ENCODE measurements around the gene FOXP1.

DNA sequence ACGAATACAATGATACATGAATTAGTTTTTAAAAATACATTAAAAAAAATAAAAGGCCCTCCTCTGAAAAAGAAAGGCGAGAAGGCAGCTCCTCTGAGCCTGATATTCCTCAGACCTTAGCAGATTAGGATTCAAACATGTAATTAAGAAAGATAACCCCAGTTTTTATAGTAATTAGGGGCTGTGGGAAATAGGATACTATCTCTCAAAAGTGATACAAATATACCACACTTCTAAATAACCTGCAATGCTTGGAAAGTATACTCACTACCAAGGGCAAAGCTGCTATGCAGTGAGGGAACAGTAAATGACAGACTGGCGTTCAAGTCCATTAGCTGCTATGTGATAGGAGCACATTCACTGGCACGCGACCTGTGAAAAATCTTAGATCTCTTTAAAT lies 445.1 kb downstream of the FOXP1 start:
- no peak for TF ChIP-seq ARNT (IDR thresholded peaks at IDR 0.05)
- no peak for TF ChIP-seq CEBPB (tag; IDR thresholded peaks at IDR 0.05)
- TF ChIP-seq SMAD1 (IDR thresholded peaks at IDR 0.05; ENCODE audit: low read depth, low read length, partially characterized antibody) = no peak
- no peak for TF ChIP-seq EZH2 (IDR thresholded peaks at IDR 0.05; ENCODE audit: borderline replicate concordance, low read depth, low read length)
- TF ChIP-seq POLR3G (IDR thresholded peaks at IDR 0.05; ENCODE audit: extremely low read depth, insufficient read length, insufficient replicate concordance) = no peak
- TF ChIP-seq, protein P1, sequence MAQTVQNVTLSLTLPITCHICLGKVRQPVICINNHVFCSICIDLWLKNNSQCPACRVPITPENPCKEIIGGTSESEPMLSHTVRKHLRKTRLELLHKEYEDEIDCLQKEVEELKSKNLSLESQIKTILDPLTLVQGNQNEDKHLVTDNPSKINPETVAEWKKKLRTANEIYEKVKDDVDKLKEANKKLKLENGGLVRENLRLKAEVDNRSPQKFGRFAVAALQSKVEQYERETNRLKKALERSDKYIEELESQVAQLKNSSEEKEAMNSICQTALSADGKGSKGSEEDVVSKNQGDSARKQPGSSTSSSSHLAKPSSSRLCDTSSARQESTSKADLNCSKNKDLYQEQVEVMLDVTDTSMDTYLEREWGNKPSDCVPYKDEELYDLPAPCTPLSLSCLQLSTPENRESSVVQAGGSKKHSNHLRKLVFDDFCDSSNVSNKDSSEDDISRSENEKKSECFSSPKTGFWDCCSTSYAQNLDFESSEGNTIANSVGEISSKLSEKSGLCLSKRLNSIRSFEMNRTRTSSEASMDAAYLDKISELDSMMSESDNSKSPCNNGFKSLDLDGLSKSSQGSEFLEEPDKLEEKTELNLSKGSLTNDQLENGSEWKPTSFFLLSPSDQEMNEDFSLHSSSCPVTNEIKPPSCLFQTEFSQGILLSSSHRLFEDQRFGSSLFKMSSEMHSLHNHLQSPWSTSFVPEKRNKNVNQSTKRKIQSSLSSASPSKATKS (CRISPR knock-in tag; IDR thresholded peaks at IDR 0.05) = no peak
- no peak for TF ChIP-seq GABPB1 (CRISPR knock-in tag; IDR thresholded peaks at IDR 0.05)
